Measurements from ENCODE around the gene ASCC1. TPM values are rescaled to one million over a fixed set of nuclear protein-coding genes. Genes with fewer than 3 reads are reported as not detected.
A peak's percentile ranks its signal among the peaks of the same experiment; 100 is the strongest.

ASCC1 gene
- total RNA-seq, 4 donors from 2014 or later = 24.4 to 42.4 (median 35.2) TPM

GRCh38 chr10:72234560-72235095 lies 18.6 kb upstream of the ASCC1 start:
- Histone ChIP-seq H3K9me3 (no peaks in the 10 kb centered on the region), H3K27me3 (no peaks in the 10 kb centered on the region), H3K36me3 (peaks cover 0 to 83% of the 10 kb centered on the region in 2 donors), H3K27ac (peak overlapping the region in 1 of 4 donors; percentile 37), H3K4me3 (no peak overlapping the region), H3K4me1 (peaks cover 0 to 16% (median 4%) of the 10 kb centered on the region in 3 donors)
- 71 to 79% methylated on average over 1 to 6 of the region's 6 CpGs for WGBS, 2 donors (ENCODE audit: low coverage in 1 of 2)
- TF ChIP-seq EP300 (IDR thresholded peaks at IDR 0.05) (no peak), POLR2A (IDR thresholded peaks at IDR 0.05) (no peak), POLR2AphosphoS5 (IDR thresholded peaks at IDR 0.05) (no peak), CTCF (IDR thresholded peaks at IDR 0.05) (no peak)
- no peak for ATAC-seq

GRCh38 chr10:72233621-72234020 lies 17.5 kb upstream of the ASCC1 start:
- peaks cover 0 to 80% of the 10 kb centered on the region in 2 donors for H3K36me3 ChIP-seq
- TF ChIP-seq CTCF (IDR thresholded peaks at IDR 0.05) = no peak
- TF ChIP-seq POLR2AphosphoS5 (IDR thresholded peaks at IDR 0.05) = no peak
- no peak for TF ChIP-seq EP300 (IDR thresholded peaks at IDR 0.05)
- no peak for TF ChIP-seq POLR2A (IDR thresholded peaks at IDR 0.05)
- H3K27ac ChIP-seq = peak overlapping the region in 1 of 4 donors; percentile 37

GRCh38 chr10:72229261-72230251 lies 13.5 kb upstream of the ASCC1 start:
- 55 to 60% methylated on average over 8 of the region's 8 CpGs for WGBS, 2 donors (ENCODE audit: low coverage in 1 of 2)
- peaks cover 9 to 58% (median 15%) of the 10 kb centered on the region in 3 donors for H3K4me1 ChIP-seq
- H3K4me3 ChIP-seq = no peak overlapping the region
- H3K27me3 ChIP-seq = no peaks in the 10 kb centered on the region
- H3K36me3 ChIP-seq = peaks cover 0 to 65% of the 10 kb centered on the region in 2 donors
- no peaks in the 10 kb centered on the region for H3K9me3 ChIP-seq
- TF ChIP-seq POLR2AphosphoS5 (IDR thresholded peaks at IDR 0.05) (peak; percentile 57), CTCF (IDR thresholded peaks at IDR 0.05) (no peak)
- H3K27ac ChIP-seq = peak overlapping the region; percentile 44 to 72 (median 61)
- ATAC-seq = peak; percentile 81

More at GRCh38 chr10:72233621-72234020, 17.5 kb upstream of the ASCC1 start:
- Histone ChIP-seq H3K4me3 (no peak overlapping the region), H3K9me3 (no peaks in the 10 kb centered on the region), H3K27me3 (no peaks in the 10 kb centered on the region), H3K4me1 (peaks cover 3 to 26% (median 9%) of the 10 kb centered on the region in 3 donors)
- no peak for ATAC-seq

- H3K9me3 ChIP-seq = no peaks in the 10 kb centered on the region
- H3K27me3 ChIP-seq = no peaks in the 10 kb centered on the region
- TF ChIP-seq POLR2AphosphoS5 (IDR thresholded peaks at IDR 0.05) (no peak), CTCF (IDR thresholded peaks at IDR 0.05) (no peak), EP300 (IDR thresholded peaks at IDR 0.05) (no peak), POLR2A (IDR thresholded peaks at IDR 0.05) (no peak)
- H3K27ac ChIP-seq = peak overlapping the region; percentile 32 to 72 (median 61)
- no peak overlapping the region for H3K4me3 ChIP-seq
- no peak for ATAC-seq
- peaks cover 0 to 60% of the 10 kb centered on the region in 2 donors for H3K36me3 ChIP-seq
- H3K4me1 ChIP-seq = peaks cover 19 to 71% (median 20%) of the 10 kb centered on the region in 3 donors
- WGBS, 2 donors (ENCODE audit: low coverage in 1 of 2) = 48 to 57% methylated on average over 1 to 2 of the region's 2 CpGs
These were observed 12.3 kb upstream of the ASCC1 start for GRCh38 chr10:72228318-72228751.

Data from gastroesophageal sphincter (tissue), 4 donors.